Stomach (tissue), 4 donors: ENCODE measurements around the gene ZMPSTE24.

ENCODE experiments used
- POLR2A ChIP-seq, 4 donors: fragments of 450-650 bp; IDR thresholded peaks; one replicate each; pipeline ENCODE4 v1.6.1; 2016; ENCODE audit warnings: antibody characterized with exemption in 4 of 4, control low read depth in 2 of 4, mild to moderate bottlenecking in 1 of 4, moderate library complexity in 1 of 4
- TF ChIP-seq, protein P1 (sequence below), 7 experiments: fragments of 450-650 bp in 4 of 7; fragments of 200-600 bp in 3 of 7; sonication (generic) in 3 of 7; IDR thresholded peaks; one replicate each; pipeline ENCODE4 v1.5.1; 2016 to 2019; ENCODE audit warnings: antibody characterized with exemption in 7 of 7, control low read depth in 2 of 7, mild to moderate bottlenecking in 1 of 7

DNA sequence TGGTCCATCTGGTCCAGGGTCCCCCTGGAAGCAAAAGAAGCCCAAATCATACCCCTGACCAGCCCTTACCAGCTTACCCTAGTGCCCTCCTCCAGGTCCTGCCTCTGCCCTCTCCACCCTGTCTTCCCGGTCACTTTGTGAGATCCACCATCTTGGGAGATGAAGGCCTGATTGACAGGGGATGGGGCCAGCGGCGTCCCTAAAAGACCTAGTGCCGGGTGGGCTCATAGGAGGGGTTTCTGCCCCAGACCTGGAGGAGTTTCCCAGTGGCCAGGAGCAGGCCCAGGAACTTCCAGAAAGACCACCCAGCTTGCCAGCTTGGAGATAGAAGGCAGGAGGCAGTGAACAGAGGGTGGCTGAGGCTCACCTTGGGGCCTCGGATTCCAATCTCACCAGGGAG, 53.7 kb downstream of the ZMPSTE24 start:
- no peak for TF ChIP-seq POLR2A (IDR thresholded peaks at IDR 0.05)
- TF ChIP-seq, protein P1, sequence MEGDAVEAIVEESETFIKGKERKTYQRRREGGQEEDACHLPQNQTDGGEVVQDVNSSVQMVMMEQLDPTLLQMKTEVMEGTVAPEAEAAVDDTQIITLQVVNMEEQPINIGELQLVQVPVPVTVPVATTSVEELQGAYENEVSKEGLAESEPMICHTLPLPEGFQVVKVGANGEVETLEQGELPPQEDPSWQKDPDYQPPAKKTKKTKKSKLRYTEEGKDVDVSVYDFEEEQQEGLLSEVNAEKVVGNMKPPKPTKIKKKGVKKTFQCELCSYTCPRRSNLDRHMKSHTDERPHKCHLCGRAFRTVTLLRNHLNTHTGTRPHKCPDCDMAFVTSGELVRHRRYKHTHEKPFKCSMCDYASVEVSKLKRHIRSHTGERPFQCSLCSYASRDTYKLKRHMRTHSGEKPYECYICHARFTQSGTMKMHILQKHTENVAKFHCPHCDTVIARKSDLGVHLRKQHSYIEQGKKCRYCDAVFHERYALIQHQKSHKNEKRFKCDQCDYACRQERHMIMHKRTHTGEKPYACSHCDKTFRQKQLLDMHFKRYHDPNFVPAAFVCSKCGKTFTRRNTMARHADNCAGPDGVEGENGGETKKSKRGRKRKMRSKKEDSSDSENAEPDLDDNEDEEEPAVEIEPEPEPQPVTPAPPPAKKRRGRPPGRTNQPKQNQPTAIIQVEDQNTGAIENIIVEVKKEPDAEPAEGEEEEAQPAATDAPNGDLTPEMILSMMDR (IDR thresholded peaks at IDR 0.05) = no peak
